Stimulated activated naive CD8-positive, alpha-beta T cell treated with anti-CD3 and anti-CD28 coated beads, Interleukin-15, Interleukin-2, amounts not matched to agents 100 ng/mL and 50 ng/mL, for 24 hours (primary cell): ENCODE results near the gene SPON2.
A peak's percentile ranks its signal among the peaks of the same experiment; 100 is the strongest.

Experiments used
- H3K27ac Mint-ChIP-seq: one replicate; pipeline ENCODE4 v1.8.0; 2021; ENCODE audit warnings: mild to moderate bottlenecking, mixed read lengths
- H3K27me3 Mint-ChIP-seq: one replicate; pipeline ENCODE4 v1.8.0; 2021; ENCODE audit warnings: mixed read lengths
- H3K36me3 Mint-ChIP-seq: one replicate; pipeline ENCODE4 v1.8.0; 2021; ENCODE audit warnings: low read depth, mixed read lengths
- H3K4me1 Mint-ChIP-seq: one replicate; pipeline ENCODE4 v1.8.0; 2021; ENCODE audit warnings: low read depth, mixed read lengths
- H3K4me3 Mint-ChIP-seq: one replicate; pipeline ENCODE4 v1.8.0; 2021; ENCODE audit warnings: mild to moderate bottlenecking, mixed read lengths
- H3K9me3 Mint-ChIP-seq: one replicate; pipeline ENCODE4 v1.8.0; 2021; ENCODE audit warnings: mixed read lengths

SPON2 gene

GRCh38 chr4:1203026-1203616, 30.7 kb upstream of the SPON2 start:
- Mint-ChIP-seq H3K9me3 (no peaks in the 10 kb centered on the region), H3K27me3 (no peaks in the 10 kb centered on the region), H3K4me1 (peaks cover 50% of the 10 kb centered on the region), H3K4me3 (no peak overlapping the region), H3K27ac (peak overlapping the region; percentile 31), H3K36me3 (no peaks in the 10 kb centered on the region)

- H3K9me3 Mint-ChIP-seq = no peaks in the 10 kb centered on the region
- no peaks in the 10 kb centered on the region for H3K27me3 Mint-ChIP-seq
- peak overlapping the region; percentile 95 for H3K27ac Mint-ChIP-seq
- H3K4me1 Mint-ChIP-seq = peaks cover 50% of the 10 kb centered on the region
- peak overlapping the region; percentile 72 for H3K4me3 Mint-ChIP-seq
- H3K36me3 Mint-ChIP-seq = no peaks in the 10 kb centered on the region
Measured at GRCh38 chr4:1202526-1203011, 30.2 kb upstream of the SPON2 start.

GRCh38 chr4:1201851-1202525, 29.6 kb upstream of the SPON2 start:
- Mint-ChIP-seq H3K9me3 (no peaks in the 10 kb centered on the region), H3K4me1 (peaks cover 50% of the 10 kb centered on the region), H3K4me3 (peak overlapping the region; percentile 72), H3K27ac (peak overlapping the region; percentile 95), H3K27me3 (no peaks in the 10 kb centered on the region), H3K36me3 (no peaks in the 10 kb centered on the region)

- H3K27ac Mint-ChIP-seq = no peak overlapping the region
- peaks cover 50% of the 10 kb centered on the region for H3K4me1 Mint-ChIP-seq
- H3K9me3 Mint-ChIP-seq = no peaks in the 10 kb centered on the region
- no peaks in the 10 kb centered on the region for H3K27me3 Mint-ChIP-seq
- peak overlapping the region; percentile 72 for H3K4me3 Mint-ChIP-seq
- H3K36me3 Mint-ChIP-seq = no peaks in the 10 kb centered on the region
Measured at GRCh38 chr4:1200425-1201035, 28.1 kb upstream of the SPON2 start.

- no peaks in the 10 kb centered on the region for H3K36me3 Mint-ChIP-seq
- H3K27me3 Mint-ChIP-seq = no peaks in the 10 kb centered on the region
- H3K27ac Mint-ChIP-seq = no peak overlapping the region
- H3K4me3 Mint-ChIP-seq = no peak overlapping the region
- peaks cover 48% of the 10 kb centered on the region for H3K4me1 Mint-ChIP-seq
- no peaks in the 10 kb centered on the region for H3K9me3 Mint-ChIP-seq
Measured at GRCh38 chr4:1199556-1200331, 27.4 kb upstream of the SPON2 start.

GRCh38 chr4:1198098-1198844, 25.9 kb upstream of the SPON2 start:
- peaks cover 33% of the 10 kb centered on the region for H3K4me1 Mint-ChIP-seq
- no peaks in the 10 kb centered on the region for H3K9me3 Mint-ChIP-seq
- no peaks in the 10 kb centered on the region for H3K27me3 Mint-ChIP-seq
- H3K36me3 Mint-ChIP-seq = no peaks in the 10 kb centered on the region
- H3K4me3 Mint-ChIP-seq = no peak overlapping the region
- H3K27ac Mint-ChIP-seq = no peak overlapping the region

GRCh38 chr4:1196421-1197183, 24.2 kb upstream of the SPON2 start:
- Mint-ChIP-seq H3K27ac (no peak overlapping the region), H3K4me1 (peaks cover 16% of the 10 kb centered on the region), H3K27me3 (no peaks in the 10 kb centered on the region), H3K4me3 (no peak overlapping the region), H3K36me3 (no peaks in the 10 kb centered on the region), H3K9me3 (no peaks in the 10 kb centered on the region)

- peaks cover 10% of the 10 kb centered on the region for H3K4me1 Mint-ChIP-seq
- no peaks in the 10 kb centered on the region for H3K9me3 Mint-ChIP-seq
- H3K36me3 Mint-ChIP-seq = no peaks in the 10 kb centered on the region
Measured at GRCh38 chr4:1195891-1196401, 23.6 kb upstream of the SPON2 start.

GRCh38 chr4:1195109-1195671, 22.8 kb upstream of the SPON2 start:
- no peak overlapping the region for H3K27ac Mint-ChIP-seq
- no peaks in the 10 kb centered on the region for H3K9me3 Mint-ChIP-seq
- no peak overlapping the region for H3K4me3 Mint-ChIP-seq
- H3K27me3 Mint-ChIP-seq = no peaks in the 10 kb centered on the region
- H3K4me1 Mint-ChIP-seq = peaks cover 3% of the 10 kb centered on the region
- H3K36me3 Mint-ChIP-seq = no peaks in the 10 kb centered on the region

More at GRCh38 chr4:1195891-1196401, 23.6 kb upstream of the SPON2 start:
- H3K4me3 Mint-ChIP-seq = no peak overlapping the region
- H3K27me3 Mint-ChIP-seq = no peaks in the 10 kb centered on the region
- H3K27ac Mint-ChIP-seq = no peak overlapping the region

GRCh38 chr4:1194010-1194900, 21.9 kb upstream of the SPON2 start:
- Mint-ChIP-seq H3K36me3 (no peaks in the 10 kb centered on the region), H3K4me1 (no peaks in the 10 kb centered on the region), H3K27me3 (no peaks in the 10 kb centered on the region), H3K4me3 (no peak overlapping the region), H3K27ac (no peak overlapping the region), H3K9me3 (no peaks in the 10 kb centered on the region)

- no peak overlapping the region for H3K27ac Mint-ChIP-seq
- no peak overlapping the region for H3K4me3 Mint-ChIP-seq
- H3K27me3 Mint-ChIP-seq = no peaks in the 10 kb centered on the region
- no peaks in the 10 kb centered on the region for H3K36me3 Mint-ChIP-seq
- no peaks in the 10 kb centered on the region for H3K9me3 Mint-ChIP-seq
- H3K4me1 Mint-ChIP-seq = no peaks in the 10 kb centered on the region
Measured at GRCh38 chr4:1193206-1194009, 21.0 kb upstream of the SPON2 start.

GRCh38 chr4:1192493-1193205, 20.3 kb upstream of the SPON2 start:
- H3K36me3 Mint-ChIP-seq = no peaks in the 10 kb centered on the region
- peaks cover 1% of the 10 kb centered on the region for H3K4me1 Mint-ChIP-seq
- H3K4me3 Mint-ChIP-seq = no peak overlapping the region
- H3K9me3 Mint-ChIP-seq = no peaks in the 10 kb centered on the region
- H3K27me3 Mint-ChIP-seq = no peaks in the 10 kb centered on the region
- no peak overlapping the region for H3K27ac Mint-ChIP-seq
